SK-N-SH (cell line): ENCODE measurements around the gene CD83. TPM values are rescaled to one million over a fixed set of nuclear protein-coding genes. Genes with fewer than 3 reads are reported as not detected.

Source experiments
- CTCF ChIA-PET: fragments of 300-600, 350-600 bp; formaldehyde crosslinking; extraction: SDS; loops from one replicate; lab custom pipeline; 2021; lab: Yijun Ruan, JAX
- POLR2A ChIA-PET: fragments of 350-600 bp; sonication (Branson Sonifier 250); formaldehyde crosslinking; extraction: SDS; loops from one replicate; lab custom pipeline; 2020; ENCODE audit warnings: antibody characterized with exemption, inconsistent platforms; lab: Yijun Ruan, JAX
- DNase-seq: peaks from one replicate; pipeline ENCODE4 v3.0.0; 2012
- H2AFZ ChIP-seq: fragments of 200-600 bp; sonication (generic); 2 replicates; pipeline ENCODE4 v1.8.1; 2016; ENCODE audit warnings: antibody characterized with exemption, mild to moderate bottlenecking, low read depth
- H3F3A ChIP-seq: fragments of 200-600 bp; sonication (generic); replicated peaks from 2 replicates; pipeline ENCODE3; 2016; ENCODE audit warnings: antibody characterized with exemption, mild to moderate bottlenecking; ENCODE audit not compliant: insufficient read depth
- H3K27ac ChIP-seq, 2 experiments: fragments of 200-500 bp in 1 of 2; fragments of 200-600 bp in 1 of 2; sonication (Bioruptor generic) in 1 of 2; sonication (generic), shearing (Covaris generic) in 1 of 2; 2 replicates each; pipeline versions ENCODE4 v1.5.1 to v1.6.1; 2014 to 2016; ENCODE audit warnings: low read depth in 2 of 2, inconsistent platforms in 1 of 2, low read length in 1 of 2, mild to moderate bottlenecking in 1 of 2, mixed read lengths in 1 of 2
- H3K27me3 ChIP-seq: fragments of 200-600 bp; sonication (generic), shearing (Covaris generic); 2 replicates; pipeline ENCODE4 v1.6.1; 2016; ENCODE audit warnings: mixed run types; ENCODE audit not compliant: insufficient read depth
- H3K36me3 ChIP-seq, 2 experiments: fragments of 200-500 bp in 1 of 2; fragments of 200-600 bp in 1 of 2; sonication (Bioruptor generic) in 1 of 2; sonication (generic) in 1 of 2; replicated peaks in 1 of 2; 2 replicates each; pipeline versions ENCODE3 to v1.5.1; 2014 to 2016; ENCODE audit warnings: low read length in 1 of 2, mild to moderate bottlenecking in 1 of 2; ENCODE audit not compliant: insufficient read depth in 2 of 2, control insufficient read depth in 1 of 2
- H3K4me1 ChIP-seq, 2 experiments: fragments of 200-500 bp in 1 of 2; fragments of 200-600 bp in 1 of 2; sonication (Bioruptor generic) in 1 of 2; sonication (generic), shearing (Covaris generic) in 1 of 2; 2 replicates each; pipeline versions ENCODE4 v1.5.1 to v1.6.1; 2014 to 2016; ENCODE audit warnings: low read depth in 1 of 2, low read length in 1 of 2, mixed run types in 1 of 2; ENCODE audit not compliant: insufficient read depth in 2 of 2, control insufficient read depth in 1 of 2
- H3K4me2 ChIP-seq: fragments of 200-600 bp; sonication (generic), shearing (Covaris generic); 2 replicates; pipeline ENCODE4 v1.6.1; 2017; ENCODE audit warnings: mixed run types
- H3K4me3 ChIP-seq, 2 experiments: fragments of 200-500 bp in 1 of 2; fragments of 200-600 bp in 1 of 2; sonication (Bioruptor generic) in 1 of 2; sonication (generic), shearing (Covaris generic) in 1 of 2; 2 replicates each; pipeline versions ENCODE4 v1.5.1 to v1.8.1; 2014 to 2016; ENCODE audit warnings: low read depth in 2 of 2, inconsistent platforms in 1 of 2, low read length in 1 of 2, mild to moderate bottlenecking in 1 of 2, mixed read lengths in 1 of 2, moderate library complexity in 1 of 2
- H3K79me2 ChIP-seq: fragments of 200-600 bp; sonication (generic); 2 replicates; pipeline ENCODE4 v1.8.1; 2017; ENCODE audit warnings: mild to moderate bottlenecking; ENCODE audit not compliant: insufficient read depth
- H3K9ac ChIP-seq: fragments of 200-600 bp; sonication (generic); 2 replicates; pipeline ENCODE4 v1.6.1; 2017; ENCODE audit warnings: mixed run types
- H3K9me2 ChIP-seq: fragments of 200-600 bp; sonication (generic); 2 replicates; pipeline ENCODE4 v1.6.1; 2017; ENCODE audit warnings: mixed run types
- H3K9me3 ChIP-seq: fragments of 200-600 bp; sonication (generic); 2 replicates; pipeline ENCODE4 v1.6.1; 2017; ENCODE audit warnings: mixed run types, mild to moderate bottlenecking, moderate library complexity
- H4K20me1 ChIP-seq: fragments of 200-600 bp; sonication (generic); 2 replicates; pipeline ENCODE4 v1.6.1; 2017; ENCODE audit warnings: mild to moderate bottlenecking, mixed run types; ENCODE audit not compliant: insufficient read depth
- EZH2phosphoT487 ChIP-seq: fragments of 200-600 bp; sonication (generic); IDR thresholded peaks from 2 replicates; pipeline ENCODE4 v1.6.1; 2017; ENCODE audit warnings: low read depth, mixed run types, mild to moderate bottlenecking, antibody characterized with exemption, moderate library complexity, borderline replicate concordance
- FOXM1 ChIP-seq: IDR thresholded peaks from 2 replicates; pipeline ENCODE4 v1.4.0; 2012; ENCODE audit warnings: low read depth, mild to moderate bottlenecking
- GABPA ChIP-seq: IDR thresholded peaks from 2 replicates; pipeline ENCODE4 v1.4.0; 2012; ENCODE audit warnings: low read depth, mild to moderate bottlenecking
- GATA2 ChIP-seq: sonication (generic); formaldehyde crosslinking; IDR thresholded peaks from 2 replicates; pipeline ENCODE4 v1.5.0; 2020; ENCODE audit warnings: mild to moderate bottlenecking, missing genetic modification reagents
- JUND ChIP-seq: IDR thresholded peaks from 2 replicates; pipeline ENCODE4 v1.4.0; 2012
- NFIC ChIP-seq: IDR thresholded peaks from 2 replicates; pipeline ENCODE4 v1.4.0; 2012; ENCODE audit warnings: borderline replicate concordance
- RFX5 ChIP-seq: IDR thresholded peaks from 2 replicates; pipeline ENCODE4 v1.6.1; 2012; ENCODE audit warnings: mild to moderate bottlenecking, improper control_type of control experiment, low read length
- TEAD4 ChIP-seq: IDR thresholded peaks from 2 replicates; pipeline ENCODE4 v1.4.0; 2012; ENCODE audit warnings: mild to moderate bottlenecking, borderline replicate concordance; ENCODE audit not compliant: insufficient read depth
- WGBS: methylation state at CpG from one replicate; pipeline ENCODE4 v1.1.6; 2017; ENCODE audit warnings: low lambda C conversion rate; 5-methylcytosine and 5-hydroxymethylcytosine counted together
- polyA plus RNA-seq, 3 experiments: library from polyadenylated mRNA; depleted of rRNA; stranded (reverse); fragments of >200 nt; gene quantifications; 2 replicates each; pipeline ENCODE4 v1.2.3, GENCODE V29; 2012
- TF ChIP-seq, protein P1 (sequence below): fragments of 200-600 bp; sonication (generic); IDR thresholded peaks from 2 replicates; pipeline ENCODE4 v1.6.1; 2017; ENCODE audit warnings: antibody characterized with exemption, mild to moderate bottlenecking, moderate library complexity
- TF ChIP-seq, protein P2 (sequence below): IDR thresholded peaks from 2 replicates; pipeline ENCODE4 v1.6.1; 2012; ENCODE audit warnings: mild to moderate bottlenecking, low read depth, low read length, moderate library complexity
- TF ChIP-seq, protein P3 (sequence below): fragments of 150-350 bp; IDR thresholded peaks from 2 replicates; pipeline ENCODE4 v1.6.1; 2016; ENCODE audit warnings: mild to moderate bottlenecking, low read depth, low read length

The CD83 gene
- polyA plus RNA-seq, 1 of the 3 experiments (the other 2 are of a cell fraction): 2.0 TPM

DNA sequence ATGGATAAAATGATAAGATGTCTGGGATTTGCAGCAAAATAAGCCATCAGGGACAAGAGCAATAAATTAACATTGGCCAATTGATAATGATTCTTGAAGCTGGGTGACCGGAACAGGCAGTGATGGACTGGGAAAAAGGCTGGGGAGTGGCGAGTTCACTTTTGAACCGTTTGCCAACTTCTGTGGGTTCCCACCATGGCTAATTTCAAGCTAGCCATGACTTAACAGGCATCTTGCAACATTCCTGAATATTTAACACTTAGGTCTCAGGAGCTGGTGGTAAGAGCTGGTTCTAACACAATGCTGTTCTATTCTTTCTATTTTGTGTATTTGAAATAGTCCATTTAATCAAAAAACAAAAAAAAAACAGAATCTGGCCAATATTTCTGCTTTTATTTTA is 37.6 kb upstream of the CD83 start:
- H3K79me2 ChIP-seq: no peaks in the 10 kb centered on the region
- no peaks in the 10 kb centered on the region for H4K20me1 ChIP-seq
- 70% methylated on average over 3 of the region's 3 CpGs for whole genome bisulfite sequencing
- H3K36me3 ChIP-seq: no peaks in the 10 kb centered on the region
- no peak for DNase-seq
- H3K4me3 ChIP-seq: no peak overlapping the region
- no peaks in the 10 kb centered on the region for H3K9me2 ChIP-seq
- H3K9me3 ChIP-seq: no peaks in the 10 kb centered on the region
- no peak overlapping the region for H3K4me2 ChIP-seq
- no peak overlapping the region for H3K27ac ChIP-seq
- no peaks in the 10 kb centered on the region for H3K27me3 ChIP-seq
- H2AFZ ChIP-seq: no peak overlapping the region
- H3K9ac ChIP-seq: no peak overlapping the region
- H3F3A ChIP-seq: no peaks in the 10 kb centered on the region
- CTCF ChIA-PET: interaction anchor here (0.7 to 3.2 kb wide), 3 partner anchors 13 to 522 kb away, joined by 3 to 15 read pairs (median 6); no protein-coding TSS in a partner anchor
- POLR2A ChIA-PET: no interaction called here
- H3K4me1 ChIP-seq: peaks cover 0 to 2% of the 10 kb centered on the region in 2 experiments; a peak in 2 of 4 replicates
- TF ChIP-seq GATA2 (CRISPR knock-in tag) (no peak), GABPA (no peak), NFIC (no peak), FOXM1 (no peak), TEAD4 (no peak), JUND (no peak), RFX5 (no peak), EZH2phosphoT487 (no peak)
- TF ChIP-seq, protein P1, sequence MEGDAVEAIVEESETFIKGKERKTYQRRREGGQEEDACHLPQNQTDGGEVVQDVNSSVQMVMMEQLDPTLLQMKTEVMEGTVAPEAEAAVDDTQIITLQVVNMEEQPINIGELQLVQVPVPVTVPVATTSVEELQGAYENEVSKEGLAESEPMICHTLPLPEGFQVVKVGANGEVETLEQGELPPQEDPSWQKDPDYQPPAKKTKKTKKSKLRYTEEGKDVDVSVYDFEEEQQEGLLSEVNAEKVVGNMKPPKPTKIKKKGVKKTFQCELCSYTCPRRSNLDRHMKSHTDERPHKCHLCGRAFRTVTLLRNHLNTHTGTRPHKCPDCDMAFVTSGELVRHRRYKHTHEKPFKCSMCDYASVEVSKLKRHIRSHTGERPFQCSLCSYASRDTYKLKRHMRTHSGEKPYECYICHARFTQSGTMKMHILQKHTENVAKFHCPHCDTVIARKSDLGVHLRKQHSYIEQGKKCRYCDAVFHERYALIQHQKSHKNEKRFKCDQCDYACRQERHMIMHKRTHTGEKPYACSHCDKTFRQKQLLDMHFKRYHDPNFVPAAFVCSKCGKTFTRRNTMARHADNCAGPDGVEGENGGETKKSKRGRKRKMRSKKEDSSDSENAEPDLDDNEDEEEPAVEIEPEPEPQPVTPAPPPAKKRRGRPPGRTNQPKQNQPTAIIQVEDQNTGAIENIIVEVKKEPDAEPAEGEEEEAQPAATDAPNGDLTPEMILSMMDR: no peak
- TF ChIP-seq, protein P2, sequence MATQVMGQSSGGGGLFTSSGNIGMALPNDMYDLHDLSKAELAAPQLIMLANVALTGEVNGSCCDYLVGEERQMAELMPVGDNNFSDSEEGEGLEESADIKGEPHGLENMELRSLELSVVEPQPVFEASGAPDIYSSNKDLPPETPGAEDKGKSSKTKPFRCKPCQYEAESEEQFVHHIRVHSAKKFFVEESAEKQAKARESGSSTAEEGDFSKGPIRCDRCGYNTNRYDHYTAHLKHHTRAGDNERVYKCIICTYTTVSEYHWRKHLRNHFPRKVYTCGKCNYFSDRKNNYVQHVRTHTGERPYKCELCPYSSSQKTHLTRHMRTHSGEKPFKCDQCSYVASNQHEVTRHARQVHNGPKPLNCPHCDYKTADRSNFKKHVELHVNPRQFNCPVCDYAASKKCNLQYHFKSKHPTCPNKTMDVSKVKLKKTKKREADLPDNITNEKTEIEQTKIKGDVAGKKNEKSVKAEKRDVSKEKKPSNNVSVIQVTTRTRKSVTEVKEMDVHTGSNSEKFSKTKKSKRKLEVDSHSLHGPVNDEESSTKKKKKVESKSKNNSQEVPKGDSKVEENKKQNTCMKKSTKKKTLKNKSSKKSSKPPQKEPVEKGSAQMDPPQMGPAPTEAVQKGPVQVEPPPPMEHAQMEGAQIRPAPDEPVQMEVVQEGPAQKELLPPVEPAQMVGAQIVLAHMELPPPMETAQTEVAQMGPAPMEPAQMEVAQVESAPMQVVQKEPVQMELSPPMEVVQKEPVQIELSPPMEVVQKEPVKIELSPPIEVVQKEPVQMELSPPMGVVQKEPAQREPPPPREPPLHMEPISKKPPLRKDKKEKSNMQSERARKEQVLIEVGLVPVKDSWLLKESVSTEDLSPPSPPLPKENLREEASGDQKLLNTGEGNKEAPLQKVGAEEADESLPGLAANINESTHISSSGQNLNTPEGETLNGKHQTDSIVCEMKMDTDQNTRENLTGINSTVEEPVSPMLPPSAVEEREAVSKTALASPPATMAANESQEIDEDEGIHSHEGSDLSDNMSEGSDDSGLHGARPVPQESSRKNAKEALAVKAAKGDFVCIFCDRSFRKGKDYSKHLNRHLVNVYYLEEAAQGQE: no peak
- TF ChIP-seq, protein P3, sequence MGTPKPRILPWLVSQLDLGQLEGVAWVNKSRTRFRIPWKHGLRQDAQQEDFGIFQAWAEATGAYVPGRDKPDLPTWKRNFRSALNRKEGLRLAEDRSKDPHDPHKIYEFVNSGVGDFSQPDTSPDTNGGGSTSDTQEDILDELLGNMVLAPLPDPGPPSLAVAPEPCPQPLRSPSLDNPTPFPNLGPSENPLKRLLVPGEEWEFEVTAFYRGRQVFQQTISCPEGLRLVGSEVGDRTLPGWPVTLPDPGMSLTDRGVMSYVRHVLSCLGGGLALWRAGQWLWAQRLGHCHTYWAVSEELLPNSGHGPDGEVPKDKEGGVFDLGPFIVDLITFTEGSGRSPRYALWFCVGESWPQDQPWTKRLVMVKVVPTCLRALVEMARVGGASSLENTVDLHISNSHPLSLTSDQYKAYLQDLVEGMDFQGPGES: no peak
- TF ChIP-seq, all 33 proteins: peak for 0
